ENCODE measurements around the gene NFE2L2.

Gene NFE2L2

GRCh38 chr2:177237932-177238331, 26.6 kb downstream of the NFE2L2 start:
- Histone ChIP-seq H2AFZ (ENCODE audit: low read length) (no peak overlapping the region), H3K9me3 (ENCODE audit: insufficient read depth, low read depth, low read length) (no peaks in the 10 kb centered on the region), H3K9ac (ENCODE audit: low read depth, low read length, poor library complexity, severe bottlenecking) (no peak overlapping the region), H3K9me2 (replicated peaks; ENCODE audit: low read depth, low read length) (no peaks in the 10 kb centered on the region), H3K27me3 (ENCODE audit: insufficient read depth, low read length, poor library complexity, severe bottlenecking) (no peaks in the 10 kb centered on the region), H3K4me3 (ENCODE audit: low read length, poor library complexity, severe bottlenecking) (no peak overlapping the region), H3K36me3 (ENCODE audit: insufficient read depth, low read length) (peaks cover 13% of the 10 kb centered on the region; the same call in 1 of the 2 replicates), H3K79me2 (ENCODE audit: insufficient read depth, low read length) (peaks cover 84% of the 10 kb centered on the region), H3K4me2 (ENCODE audit: low read depth, low read length, poor library complexity, severe bottlenecking) (no peak overlapping the region), H4K20me1 (ENCODE audit: insufficient read depth, low read length, poor library complexity, severe bottlenecking) (peaks cover 64% of the 10 kb centered on the region), H3F3A (ENCODE audit: low read depth) (peaks cover 8% of the 10 kb centered on the region), H3K4me1 (ENCODE audit: insufficient read depth, low read length, poor library complexity, severe bottlenecking) (peaks cover 35% of the 10 kb centered on the region)
- TF ChIP-seq CTCF (conservative IDR thresholded peaks at IDR 0.05; ENCODE audit: low read length) (no peak), EZH2phosphoT487 (IDR thresholded peaks at IDR 0.05; ENCODE audit: borderline replicate concordance) (no peak)

GRCh38 chr2:177235855-177236437, 28.6 kb downstream of the NFE2L2 start:
- Histone ChIP-seq H3K9me3 (ENCODE audit: insufficient read depth, low read depth, low read length) (no peaks in the 10 kb centered on the region), H3K27me3 (ENCODE audit: insufficient read depth, low read length, poor library complexity, severe bottlenecking) (no peaks in the 10 kb centered on the region), H4K20me1 (ENCODE audit: insufficient read depth, low read length, poor library complexity, severe bottlenecking) (peaks cover 47% of the 10 kb centered on the region), H3K79me2 (ENCODE audit: insufficient read depth, low read length) (peaks cover 64% of the 10 kb centered on the region), H3K36me3 (ENCODE audit: insufficient read depth, low read length) (peaks cover 33% of the 10 kb centered on the region), H3K4me1 (ENCODE audit: insufficient read depth, low read length, poor library complexity, severe bottlenecking) (peaks cover 19% of the 10 kb centered on the region), H3K9me2 (replicated peaks; ENCODE audit: low read depth, low read length) (no peaks in the 10 kb centered on the region), H3K9ac (ENCODE audit: low read depth, low read length, poor library complexity, severe bottlenecking) (no peak overlapping the region), H3F3A (ENCODE audit: low read depth) (peaks cover 8% of the 10 kb centered on the region), H3K4me2 (ENCODE audit: low read depth, low read length, poor library complexity, severe bottlenecking) (no peak overlapping the region), H3K4me3 (ENCODE audit: low read length, poor library complexity, severe bottlenecking) (no peak overlapping the region), H2AFZ (ENCODE audit: low read length) (no peak overlapping the region)
- TF ChIP-seq CTCF (conservative IDR thresholded peaks at IDR 0.05; ENCODE audit: low read length) (no peak), EZH2phosphoT487 (IDR thresholded peaks at IDR 0.05; ENCODE audit: borderline replicate concordance) (no peak)

- peaks cover 49% of the 10 kb centered on the region for H3K36me3 ChIP-seq (ENCODE audit: insufficient read depth, low read length)
These were observed 30.3 kb downstream of the NFE2L2 start for GRCh38 chr2:177234267-177234666.

More at GRCh38 chr2:177234267-177234666, 30.3 kb downstream of the NFE2L2 start:
- Histone ChIP-seq H3K79me2 (ENCODE audit: insufficient read depth, low read length) (peaks cover 50% of the 10 kb centered on the region), H3K4me3 (ENCODE audit: low read length, poor library complexity, severe bottlenecking) (no peak overlapping the region), H3K9me3 (ENCODE audit: insufficient read depth, low read depth, low read length) (no peaks in the 10 kb centered on the region), H3K9ac (ENCODE audit: low read depth, low read length, poor library complexity, severe bottlenecking) (no peak overlapping the region), H3K4me2 (ENCODE audit: low read depth, low read length, poor library complexity, severe bottlenecking) (no peak overlapping the region), H3K9me2 (replicated peaks; ENCODE audit: low read depth, low read length) (no peaks in the 10 kb centered on the region), H3K27me3 (ENCODE audit: insufficient read depth, low read length, poor library complexity, severe bottlenecking) (no peaks in the 10 kb centered on the region), H3K4me1 (ENCODE audit: insufficient read depth, low read length, poor library complexity, severe bottlenecking) (peaks cover 3% of the 10 kb centered on the region), H4K20me1 (ENCODE audit: insufficient read depth, low read length, poor library complexity, severe bottlenecking) (peaks cover 37% of the 10 kb centered on the region), H2AFZ (ENCODE audit: low read length) (no peak overlapping the region), H3F3A (ENCODE audit: low read depth) (no peaks in the 10 kb centered on the region)
- TF ChIP-seq CTCF (conservative IDR thresholded peaks at IDR 0.05; ENCODE audit: low read length) (no peak), EZH2phosphoT487 (IDR thresholded peaks at IDR 0.05; ENCODE audit: borderline replicate concordance) (no peak)

Measured in Loucy (cell line).